ENCODE measurements around the gene ARHGAP44.

Gene ARHGAP44

DNA sequence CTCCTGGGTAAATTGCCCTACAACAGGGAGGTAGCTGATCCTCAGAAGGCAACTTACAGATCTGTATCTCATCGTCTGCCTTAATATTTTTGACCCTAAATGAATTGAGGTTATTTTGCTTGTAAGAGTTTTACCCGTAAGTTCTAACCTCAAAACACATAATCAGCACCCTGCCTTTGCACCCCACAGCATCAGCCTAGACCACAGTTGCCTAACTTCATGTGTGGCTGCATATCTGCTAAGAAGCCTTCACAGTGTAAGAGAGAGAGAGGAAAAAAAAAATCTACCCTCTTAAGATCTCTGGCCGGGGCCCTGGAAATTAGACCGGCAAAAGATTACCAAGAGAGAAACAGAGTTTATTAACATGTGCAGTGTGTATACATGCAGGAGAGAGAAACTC, 76.9 kb downstream of the ARHGAP44 start:
- H3K27ac ChIP-seq (ENCODE audit: extremely low read depth, low read depth, low read length), result no peak overlapping the region
- POLR2A ChIA-PET, result no interaction called here

DNA sequence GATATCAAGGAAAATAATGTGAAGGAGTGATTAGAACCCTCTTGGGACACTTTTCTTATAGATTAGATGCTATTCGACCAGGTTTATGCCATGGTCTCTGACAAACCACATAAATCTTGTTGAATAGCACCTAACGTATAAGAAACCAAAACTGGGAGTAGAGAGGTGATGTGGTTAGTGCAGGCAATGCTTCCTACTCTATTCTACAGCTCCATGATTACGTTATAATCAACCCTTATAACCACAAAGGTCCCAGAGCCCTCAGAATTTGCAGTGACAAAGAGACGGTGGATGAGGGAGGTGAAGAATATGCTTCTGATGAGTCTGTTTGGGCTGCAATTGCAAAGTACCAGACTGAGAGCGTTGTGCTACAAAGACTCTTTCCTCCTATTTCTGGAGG, 78.4 kb downstream of the ARHGAP44 start:
- H3K27ac ChIP-seq (ENCODE audit: extremely low read depth, low read depth, low read length), result no peak overlapping the region
- POLR2A ChIA-PET, result no interaction called here
- no peaks in the 10 kb centered on the region for H3K36me3 ChIP-seq (ENCODE audit: control insufficient read depth in 2 of 2, insufficient read depth in 1 of 2, low read length in 2 of 2)
- no peaks in the 10 kb centered on the region for H3K9me3 ChIP-seq (ENCODE audit: control insufficient read depth, insufficient read depth, low read depth, low read length)
- CTCF ChIA-PET, result interaction anchor here (0.6 kb wide), 1 partner anchor 135 kb away, joined by 3 read pairs; no protein-coding TSS in a partner anchor
- H3K4me1 ChIP-seq (ENCODE audit: control insufficient read depth, insufficient read depth, low read length), result no peaks in the 10 kb centered on the region
- no peak overlapping the region for H3K4me3 ChIP-seq (ENCODE audit: low read depth, low read length)
- TF ChIP-seq HOXC10 (CRISPR knock-in tag; IDR thresholded peaks at IDR 0.05) (no peak), OVOL3 (tag by site-specific recombination; IDR thresholded peaks at IDR 0.05) (no peak), ZBTB44 (tag by site-specific recombination; IDR thresholded peaks at IDR 0.05) (no peak), ZBTB7A (tag by site-specific recombination; IDR thresholded peaks at IDR 0.05; ENCODE audit: low read depth) (no peak), ZNF426 (tag by site-specific recombination; IDR thresholded peaks at IDR 0.05) (no peak), ZNF24 (tag by site-specific recombination; IDR thresholded peaks at IDR 0.05) (no peak), ZNF19 (tag by site-specific recombination; IDR thresholded peaks at IDR 0.05; ENCODE audit: low read depth) (no peak), SP7 (tag by site-specific recombination; IDR thresholded peaks at IDR 0.05) (no peak), ZNF223 (tag by site-specific recombination; IDR thresholded peaks at IDR 0.05) (no peak), SP3 (tag by site-specific recombination; IDR thresholded peaks at IDR 0.05) (no peak), BCL11A (tag by site-specific recombination; IDR thresholded peaks at IDR 0.05; ENCODE audit: low read depth) (no peak), ZNF292 (tag by site-specific recombination; IDR thresholded peaks at IDR 0.05; ENCODE audit: borderline replicate concordance, low read depth) (no peak)
- TF ChIP-seq, protein P1, sequence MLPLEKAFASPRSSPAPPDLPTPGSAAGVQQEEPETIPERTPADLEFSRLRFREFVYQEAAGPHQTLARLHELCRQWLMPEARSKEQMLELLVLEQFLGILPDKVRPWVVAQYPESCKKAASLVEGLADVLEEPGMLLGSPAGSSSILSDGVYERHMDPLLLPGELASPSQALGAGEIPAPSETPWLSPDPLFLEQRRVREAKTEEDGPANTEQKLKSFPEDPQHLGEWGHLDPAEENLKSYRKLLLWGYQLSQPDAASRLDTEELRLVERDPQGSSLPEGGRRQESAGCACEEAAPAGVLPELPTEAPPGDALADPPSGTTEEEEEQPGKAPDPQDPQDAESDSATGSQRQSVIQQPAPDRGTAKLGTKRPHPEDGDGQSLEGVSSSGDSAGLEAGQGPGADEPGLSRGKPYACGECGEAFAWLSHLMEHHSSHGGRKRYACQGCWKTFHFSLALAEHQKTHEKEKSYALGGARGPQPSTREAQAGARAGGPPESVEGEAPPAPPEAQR (tag by site-specific recombination; IDR thresholded peaks at IDR 0.05), result no peak
- TF ChIP-seq, protein P2, sequence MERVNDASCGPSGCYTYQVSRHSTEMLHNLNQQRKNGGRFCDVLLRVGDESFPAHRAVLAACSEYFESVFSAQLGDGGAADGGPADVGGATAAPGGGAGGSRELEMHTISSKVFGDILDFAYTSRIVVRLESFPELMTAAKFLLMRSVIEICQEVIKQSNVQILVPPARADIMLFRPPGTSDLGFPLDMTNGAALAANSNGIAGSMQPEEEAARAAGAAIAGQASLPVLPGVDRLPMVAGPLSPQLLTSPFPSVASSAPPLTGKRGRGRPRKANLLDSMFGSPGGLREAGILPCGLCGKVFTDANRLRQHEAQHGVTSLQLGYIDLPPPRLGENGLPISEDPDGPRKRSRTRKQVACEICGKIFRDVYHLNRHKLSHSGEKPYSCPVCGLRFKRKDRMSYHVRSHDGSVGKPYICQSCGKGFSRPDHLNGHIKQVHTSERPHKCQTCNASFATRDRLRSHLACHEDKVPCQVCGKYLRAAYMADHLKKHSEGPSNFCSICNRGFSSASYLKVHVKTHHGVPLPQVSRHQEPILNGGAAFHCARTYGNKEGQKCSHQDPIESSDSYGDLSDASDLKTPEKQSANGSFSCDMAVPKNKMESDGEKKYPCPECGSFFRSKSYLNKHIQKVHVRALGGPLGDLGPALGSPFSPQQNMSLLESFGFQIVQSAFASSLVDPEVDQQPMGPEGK (tag by site-specific recombination; IDR thresholded peaks at IDR 0.05), result no peak

More for the DNA sequence above, 76.9 kb downstream of the ARHGAP44 start:
- no peaks in the 10 kb centered on the region for H3K9me3 ChIP-seq (ENCODE audit: control insufficient read depth, insufficient read depth, low read depth, low read length)
- CTCF ChIA-PET, result interaction anchor here (0.6 kb wide), 1 partner anchor 162 kb away, joined by 3 read pairs; no protein-coding TSS in a partner anchor
- H3K4me3 ChIP-seq (ENCODE audit: low read depth, low read length), result no peak overlapping the region
- H3K4me1 ChIP-seq (ENCODE audit: control insufficient read depth, insufficient read depth, low read length), result no peaks in the 10 kb centered on the region
- H3K36me3 ChIP-seq (ENCODE audit: control insufficient read depth in 2 of 2, insufficient read depth in 1 of 2, low read length in 2 of 2), result no peaks in the 10 kb centered on the region
- no peak for TF ChIP-seq EGR2 (tag by site-specific recombination; IDR thresholded peaks at IDR 0.05; ENCODE audit: low read depth)
- TF ChIP-seq ZNF37A (tag by site-specific recombination; IDR thresholded peaks at IDR 0.05), result no peak
- TF ChIP-seq, protein P3, sequence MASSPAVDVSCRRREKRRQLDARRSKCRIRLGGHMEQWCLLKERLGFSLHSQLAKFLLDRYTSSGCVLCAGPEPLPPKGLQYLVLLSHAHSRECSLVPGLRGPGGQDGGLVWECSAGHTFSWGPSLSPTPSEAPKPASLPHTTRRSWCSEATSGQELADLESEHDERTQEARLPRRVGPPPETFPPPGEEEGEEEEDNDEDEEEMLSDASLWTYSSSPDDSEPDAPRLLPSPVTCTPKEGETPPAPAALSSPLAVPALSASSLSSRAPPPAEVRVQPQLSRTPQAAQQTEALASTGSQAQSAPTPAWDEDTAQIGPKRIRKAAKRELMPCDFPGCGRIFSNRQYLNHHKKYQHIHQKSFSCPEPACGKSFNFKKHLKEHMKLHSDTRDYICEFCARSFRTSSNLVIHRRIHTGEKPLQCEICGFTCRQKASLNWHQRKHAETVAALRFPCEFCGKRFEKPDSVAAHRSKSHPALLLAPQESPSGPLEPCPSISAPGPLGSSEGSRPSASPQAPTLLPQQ (tag by site-specific recombination; IDR thresholded peaks at IDR 0.05), result no peak
- no peak for TF ChIP-seq ZNF530 (tag by site-specific recombination; IDR thresholded peaks at IDR 0.05; ENCODE audit: low read depth)
- TF ChIP-seq SETDB1 (IDR thresholded peaks at IDR 0.05; ENCODE audit: insufficient read length, low read length), result no peak
- no peak for TF ChIP-seq ZBTB48 (tag by site-specific recombination; IDR thresholded peaks at IDR 0.05)
- no peak for TF ChIP-seq ZNF624 (tag by site-specific recombination; IDR thresholded peaks at IDR 0.05)
- TF ChIP-seq, protein P2 (tag by site-specific recombination; IDR thresholded peaks at IDR 0.05), result no peak
- TF ChIP-seq ZFP41 (tag by site-specific recombination; IDR thresholded peaks at IDR 0.05; ENCODE audit: borderline replicate concordance), result no peak
- no peak for TF ChIP-seq BCL11B (tag by site-specific recombination; IDR thresholded peaks at IDR 0.05; ENCODE audit: low read depth)
- no peak for TF ChIP-seq CTCF (tag by site-specific recombination; IDR thresholded peaks at IDR 0.05)
- no peak for TF ChIP-seq ZNF558 (tag by site-specific recombination; IDR thresholded peaks at IDR 0.05)
- TF ChIP-seq ZFP37 (tag by site-specific recombination; IDR thresholded peaks at IDR 0.05), result no peak
- no peak for TF ChIP-seq ZNF184 (tag by site-specific recombination; IDR thresholded peaks at IDR 0.05)
- no peak for TF ChIP-seq OVOL3 (tag by site-specific recombination; IDR thresholded peaks at IDR 0.05)

All from HEK293 (cell line).